Psoas muscle (tissue), 8 donors: ENCODE results near the gene FBLIM1. TPM values are rescaled to one million over a fixed set of nuclear protein-coding genes. Genes with fewer than 3 reads are reported as not detected.

Experiments
- ATAC-seq, 4 donors: fragments of 200-7000 bp; cut with Tn5 transposase; one replicate each; pipeline ENCODE4 v1.9.1; 2020; ENCODE audit warnings: moderate library complexity in 3 of 4, mild to moderate bottlenecking in 2 of 4
- DNase-seq, 2 donors: peaks; one replicate each; pipeline ENCODE4 v3.0.0-alpha.2; 2020
- H3K27ac ChIP-seq: fragments of 200-600 bp; one replicate; pipeline ENCODE4 v1.8.0; 2022
- H3K27me3 ChIP-seq, 3 donors: fragments of 200-600 bp in 1 of 3; one replicate each; pipeline versions ENCODE4 v1.6.1 to v1.8.0; 2013 to 2022; ENCODE audit warnings: low read length in 2 of 3, mild to moderate bottlenecking in 2 of 3, moderate library complexity in 1 of 3; ENCODE audit not compliant: insufficient read depth in 3 of 3
- H3K36me3 ChIP-seq, 2 donors: fragments of 200-600 bp in 1 of 2; one replicate each; pipeline versions ENCODE4 v1.6.1 to v1.8.0; 2013 to 2022; ENCODE audit warnings: low read depth in 1 of 2, mild to moderate bottlenecking in 1 of 2, moderate library complexity in 1 of 2; ENCODE audit not compliant: insufficient read depth in 1 of 2
- H3K4me1 ChIP-seq: fragments of 200-600 bp; one replicate; pipeline ENCODE4 v1.8.0; 2022
- H3K4me3 ChIP-seq: fragments of 200-600 bp; one replicate; pipeline ENCODE4 v1.8.0; 2022; ENCODE audit warnings: mild to moderate bottlenecking
- H3K9me3 ChIP-seq: fragments of 200-600 bp; one replicate; pipeline ENCODE4 v1.8.0; 2022
- CTCF ChIP-seq: fragments of 200-600 bp; IDR thresholded peaks from one replicate; pipeline ENCODE4 v1.8.0; 2022; ENCODE audit warnings: antibody characterized with exemption
- WGBS, 3 donors: extraction: QIAGEN DNeasy Blood & Tissue Kit; methylation state at CpG; one replicate each; pipeline versions ENCODE4 v1.1.6 to v1.1.7; 2013; 5-methylcytosine and 5-hydroxymethylcytosine counted together
- intact Hi-C, 2 donors: fragments of 100-400 bp; cut with DNase I; formaldehyde crosslinking; loops; one replicate each; pipeline versions ENCODE4 v1.11.0 to v1.14.2; 2022
- polyA plus RNA-seq, 3 donors: library from polyadenylated mRNA; stranded (reverse); fragments of 200-250 nt; gene quantifications; one replicate each; pipeline ENCODE4 v1.2.3, GENCODE V29; 2013
- total RNA-seq, 4 donors: library from RNA; stranded (reverse); fragmentation: NEBNext Ultra II Directional in 2 of 4; extraction: Animal tissue kit (Norgen Biotek cat#: 25700) in 2 of 4; gene quantifications; one replicate each; pipeline versions ENCODE4 v1.2.1 to v1.2.4, GENCODE V29; 2021 to 2023
- donor health status: healthy with polysubstance abuse.
- donor health status: DM: no; HTN: no; CAD: no; lungs with moderate emphysema.
- donor health status: Bipolar disorder and iron deficiency.
- donor health status: healthy.
- donor health status: DM: yes; HTN: yes; CAD: no.
- donor health status: DM: no; HTN: no; CAD: no.
- donor health status: DM: no; HTN: no; CAD: no.
- donor health status: DM: yes; HTN: yes; CAD: no.

Gene FBLIM1
- total and polyA plus RNA-seq, 7 donors: 2.5 to 11.3 (median 2.9) TPM

- 74 to 82% (median 79%) methylated on average over 1 of the region's 1 CpG for WGBS, 3 donors
- no peaks in the 10 kb centered on the region for H3K9me3 ChIP-seq
- no peak for DNase-seq
- intact Hi-C loops: loop anchor here in 1 of 2 donors (5.0 kb wide), 2 partner anchors 57 to 72 kb away; no protein-coding TSS in a partner anchor
- H3K27ac ChIP-seq: peak overlapping the region; percentile 100
- TF ChIP-seq CTCF: no peak
- no peaks in the 10 kb centered on the region for H3K36me3 ChIP-seq
- H3K4me1 ChIP-seq: peaks cover 19% of the 10 kb centered on the region
- no peak for ATAC-seq
- H3K27me3 ChIP-seq: no peaks in the 10 kb centered on the region
- no peak overlapping the region for H3K4me3 ChIP-seq
Measured at GRCh38 chr1:15830258-15830657, 71.7 kb downstream of the FBLIM1 start.

- no peak for TF ChIP-seq CTCF
- intact Hi-C loops: loop anchor here in 1 of 2 donors (5.0 kb wide), 2 partner anchors 54 to 69 kb away; no protein-coding TSS in a partner anchor
- peaks cover 11% of the 10 kb centered on the region for H3K4me1 ChIP-seq
Measured at GRCh38 chr1:15833069-15833679, 74.6 kb downstream of the FBLIM1 start.

GRCh38 chr1:15833842-15834405 is 75.3 kb downstream of the FBLIM1 start:
- WGBS, 3 donors: 0 to 1% (median 0%) methylated on average over 10 of the region's 10 CpGs
- no peak for DNase-seq
- ATAC-seq: no peak
- Histone ChIP-seq H3K36me3 (no peaks in the 10 kb centered on the region), H3K27me3 (no peaks in the 10 kb centered on the region), H3K4me3 (peak overlapping the region; percentile 92), H3K4me1 (peaks cover 11% of the 10 kb centered on the region), H3K9me3 (no peaks in the 10 kb centered on the region), H3K27ac (peak overlapping the region; percentile 100)
- no peak for TF ChIP-seq CTCF
- intact Hi-C loops: loop anchor here in 1 of 2 donors (5.0 kb wide), 2 partner anchors 53 to 68 kb away; no protein-coding TSS in a partner anchor

More at GRCh38 chr1:15833069-15833679, 74.6 kb downstream of the FBLIM1 start:
- H3K9me3 ChIP-seq: no peaks in the 10 kb centered on the region
- no peaks in the 10 kb centered on the region for H3K27me3 ChIP-seq
- WGBS, 3 donors: 16 to 49% (median 34%) methylated on average over 24 of the region's 24 CpGs
- H3K4me3 ChIP-seq: peak overlapping the region; percentile 92
- peak overlapping the region; percentile 100 for H3K27ac ChIP-seq
- no peaks in the 10 kb centered on the region for H3K36me3 ChIP-seq
- DNase-seq (peak; percentile 65 to 77), ATAC-seq (peak; percentile 5 to 23 (median 12))

GRCh38 chr1:15834406-15835204 is 76.0 kb downstream of the FBLIM1 start:
- DNase-seq (peak; percentile 88 to 93), ATAC-seq (peak; percentile 75 to 81 (median 78))
- 0 to 1% (median 0%) methylated on average over 60 to 77 of the region's 77 CpGs for WGBS, 3 donors
- H3K4me3 ChIP-seq: peak overlapping the region; percentile 92
- H3K27ac ChIP-seq: peak overlapping the region; percentile 100
- no peak for TF ChIP-seq CTCF
- no peaks in the 10 kb centered on the region for H3K27me3 ChIP-seq
- H3K36me3 ChIP-seq: no peaks in the 10 kb centered on the region
- H3K4me1 ChIP-seq: peaks cover 11% of the 10 kb centered on the region
- no peaks in the 10 kb centered on the region for H3K9me3 ChIP-seq
- intact Hi-C loops: loop anchor here in 1 of 2 donors (1.0 to 5.0 kb wide), 3 partner anchors 13 to 68 kb away; partner anchors contain the start of gene SPEN
